Adipose tissue (tissue), 3 donors: Measurements from ENCODE around the gene ATAD3A. TPM values are rescaled to one million over a fixed set of nuclear protein-coding genes. Genes with fewer than 3 reads are reported as not detected.
"Not testable (repeated sequence)": the region's sequence is repeated elsewhere in the genome, so short reads cannot be mapped to it uniquely, and the experiment has no call there.

Experiments used
- H3K27ac ChIP-seq: one replicate; pipeline ENCODE4 v1.5.1; 2013; ENCODE audit warnings: low read depth, low read length
- WGBS, 3 donors: extraction: QIAGEN DNeasy Blood & Tissue Kit; methylation state at CpG; one replicate each; pipeline ENCODE4 v1.1.7; 2013; 5-methylcytosine and 5-hydroxymethylcytosine counted together
- polyA plus RNA-seq, 3 donors: library from polyadenylated mRNA; stranded (reverse); fragments of 200-250 nt; gene quantifications; one replicate each; pipeline ENCODE4 v1.2.3, GENCODE V29; 2013
- donor health status: healthy with polysubstance abuse.
- donor health status: Bipolar disorder and iron deficiency.
- donor health status: healthy.

Gene ATAD3A
- polyA plus RNA-seq, 3 donors: 12.9 to 23.1 (median 14.2) TPM

DNA sequence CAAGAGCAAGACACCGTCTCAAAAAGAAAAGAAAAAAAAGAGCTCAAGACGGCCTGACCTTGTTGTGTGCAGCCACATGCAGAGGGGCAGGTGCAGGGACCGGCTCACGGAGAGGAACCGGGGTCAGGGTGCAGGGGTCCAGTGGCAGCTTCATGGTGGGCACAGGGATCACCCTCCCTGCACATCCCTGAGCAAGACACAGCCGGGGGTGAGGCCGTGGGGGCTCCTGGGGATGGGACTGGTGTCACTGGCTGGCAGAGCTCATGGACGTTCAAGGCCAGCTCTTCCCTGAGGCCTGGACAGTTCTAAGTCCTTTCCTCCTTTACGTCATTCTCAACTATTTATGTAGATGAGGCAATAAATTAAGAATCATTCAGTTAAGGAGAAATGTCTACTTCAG, 35.0 kb downstream of the ATAD3A start:
- no peak overlapping the region for H3K27ac ChIP-seq
- WGBS, 3 donors: 83 to 92% (median 89%) methylated on average over 9 of the region's 9 CpGs

DNA sequence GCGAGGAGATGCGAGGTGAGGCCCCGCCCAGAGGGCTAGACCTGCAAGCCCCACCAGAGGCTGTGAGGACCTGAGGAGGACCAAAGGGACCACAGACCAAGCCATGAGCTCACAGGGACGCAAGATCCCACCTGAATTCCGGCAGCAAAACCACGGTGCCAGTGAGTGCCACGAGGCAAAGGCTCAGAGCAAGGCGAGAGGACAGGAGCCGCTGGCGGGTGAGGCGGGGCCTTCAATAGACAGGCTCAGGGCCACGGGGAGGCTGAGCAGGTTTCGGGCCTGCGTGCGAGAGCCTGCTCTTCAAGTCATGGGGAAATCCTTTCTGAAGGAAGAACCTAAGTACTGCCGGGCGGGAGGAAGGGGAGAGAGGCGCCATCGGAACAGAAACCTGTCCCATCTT, 35.5 kb downstream of the ATAD3A start:
- WGBS, 3 donors: 91 to 95% (median 94%) methylated on average over 18 to 19 of the region's 19 CpGs
- no peak overlapping the region for H3K27ac ChIP-seq

DNA sequence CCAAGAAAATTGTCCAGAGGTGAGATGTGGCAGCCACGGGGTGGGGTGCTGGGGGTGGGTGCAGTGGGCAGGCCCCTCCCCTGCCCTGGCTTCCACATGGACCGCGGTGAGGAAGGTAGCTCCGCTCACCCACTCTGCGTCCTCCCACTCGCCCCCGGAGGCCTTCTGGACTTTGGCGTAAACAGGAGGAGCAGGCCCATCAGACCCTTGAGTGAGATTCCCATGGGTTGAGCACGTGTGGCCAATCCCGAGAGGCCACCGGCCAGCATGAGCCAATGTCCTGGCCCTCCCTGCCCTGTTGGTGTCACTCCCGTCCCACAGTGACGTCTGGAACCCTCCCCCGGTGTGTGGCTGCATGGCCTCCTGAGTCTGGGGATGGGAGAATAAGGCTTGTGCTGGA, 36.6 kb downstream of the ATAD3A start:
- no peak overlapping the region for H3K27ac ChIP-seq
- WGBS, 3 donors: 67 to 85% (median 77%) methylated on average over 14 of the region's 14 CpGs

DNA sequence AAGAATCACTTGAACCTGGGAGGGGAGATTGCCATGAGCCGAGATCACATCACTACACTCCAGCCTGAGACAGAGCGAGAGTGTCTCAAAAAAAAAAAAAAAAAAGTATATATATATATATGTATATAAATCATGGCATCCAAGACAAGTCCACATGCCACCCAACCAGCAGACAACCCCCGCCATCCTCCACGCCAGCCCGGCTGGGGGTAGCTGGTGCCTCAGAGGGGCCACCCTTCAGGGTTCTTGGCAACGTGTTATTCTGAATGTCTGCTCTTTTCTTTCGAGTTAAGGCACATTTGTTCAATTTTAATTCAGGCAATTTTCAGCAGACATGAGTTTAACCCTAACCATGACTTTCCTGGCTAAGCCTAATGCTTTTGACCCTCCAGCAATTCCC, 38.1 kb downstream of the ATAD3A start:
- H3K27ac ChIP-seq: no peak overlapping the region
- WGBS, 3 donors: 77 to 86% (median 84%) methylated on average over 7 of the region's 7 CpGs

DNA sequence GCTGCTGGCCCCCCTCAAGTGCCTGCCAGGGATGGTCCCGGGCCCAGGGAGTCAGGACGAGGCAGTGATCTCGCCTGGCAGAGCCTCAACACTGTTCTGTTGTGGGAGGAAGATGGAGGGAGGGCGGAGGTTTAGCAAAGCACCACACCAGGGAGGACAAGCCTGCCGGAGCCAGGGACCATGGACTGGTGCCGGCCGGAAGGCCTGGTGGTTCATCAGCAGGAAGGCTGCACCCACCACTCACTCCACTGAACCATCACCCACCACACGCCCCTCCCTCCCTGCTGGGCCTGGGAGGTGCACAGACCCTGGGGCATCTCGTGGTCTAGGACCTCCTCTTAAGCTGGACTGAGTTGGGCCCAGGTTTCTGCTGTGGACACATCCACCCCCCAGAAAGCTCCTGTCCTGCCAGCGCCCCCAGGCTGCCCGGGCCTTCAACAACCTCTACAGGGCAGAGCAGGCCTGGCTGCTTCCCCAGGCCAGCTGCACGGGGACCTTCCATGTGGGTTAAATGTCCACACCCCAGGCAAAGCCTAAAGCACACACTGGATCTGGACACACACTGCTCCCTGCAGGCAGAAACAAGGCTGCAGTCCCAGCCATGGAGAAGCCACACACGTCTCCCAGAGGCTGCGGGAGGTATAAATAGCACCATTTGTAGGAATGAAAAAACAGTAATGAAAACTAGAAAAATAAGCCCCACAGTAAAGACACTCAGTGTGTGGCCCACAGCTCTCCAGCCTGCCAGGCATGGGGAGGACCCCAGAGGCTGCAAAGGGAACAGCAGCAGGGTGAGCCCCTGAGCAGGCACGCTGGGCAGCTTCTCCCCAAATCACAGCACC, 38.9 kb downstream of the ATAD3A start:
- WGBS, 3 donors: 51 to 70% (median 59%) methylated on average over 15 of the region's 15 CpGs
- H3K27ac ChIP-seq: no peak overlapping the region

DNA sequence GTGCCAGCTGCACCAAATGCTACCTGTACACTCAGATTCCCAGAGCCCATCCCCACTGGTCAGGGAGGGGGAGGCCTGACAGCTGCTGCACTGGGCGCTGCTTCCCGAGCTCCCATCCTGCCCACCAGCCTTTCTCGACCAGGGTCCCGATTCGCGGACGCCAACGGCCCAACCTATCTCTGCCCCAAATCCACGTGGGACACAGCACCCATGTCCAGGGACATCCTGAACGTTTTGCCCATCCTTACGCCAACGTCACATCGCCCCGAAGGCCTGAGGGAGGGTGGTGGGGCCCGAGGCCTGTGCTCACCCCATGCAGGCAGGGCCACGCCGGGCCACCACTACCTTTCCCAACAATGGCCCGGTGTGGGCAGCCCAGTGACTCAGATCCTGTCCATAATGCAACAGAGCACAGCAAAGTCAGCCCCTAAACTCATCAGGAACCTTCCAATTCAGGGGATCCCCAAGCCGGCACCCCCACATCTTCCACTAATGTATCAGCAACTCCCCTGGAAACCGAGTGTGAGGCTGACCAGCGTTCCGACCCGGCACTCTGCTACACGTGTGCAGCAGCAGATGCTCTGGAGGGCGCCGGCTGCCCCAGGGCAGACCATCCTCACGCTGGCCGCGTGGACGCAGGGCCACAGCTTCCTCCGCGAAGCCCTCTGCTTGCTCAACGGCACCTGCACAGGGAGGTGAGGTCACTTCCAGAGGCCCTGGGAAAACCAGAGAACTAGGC, 39.7 kb downstream of the ATAD3A start:
- H3K27ac ChIP-seq: no peak overlapping the region
- WGBS, 3 donors: 70 to 88% (median 88%) methylated on average over 30 to 33 of the region's 33 CpGs

DNA sequence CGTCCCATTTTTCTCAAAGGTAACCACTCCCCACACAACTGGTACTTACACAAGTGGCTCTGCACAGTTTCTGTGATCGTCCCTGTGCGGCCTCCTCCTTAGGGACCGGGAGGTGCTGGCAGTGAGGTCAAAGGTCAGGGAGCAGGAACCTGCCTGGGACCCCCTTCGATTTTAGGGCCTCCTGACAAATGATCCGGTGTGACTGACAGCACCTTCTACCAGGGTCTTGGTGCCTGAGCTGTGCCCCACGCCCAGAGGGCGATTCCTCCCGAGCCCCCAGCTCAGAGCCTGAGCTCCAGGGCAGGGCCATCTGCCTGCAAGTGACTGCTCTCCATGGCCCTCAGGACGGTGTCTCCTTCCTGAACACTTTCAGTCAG, 40.3 kb downstream of the ATAD3A start:
- 66 to 86% (median 80%) methylated on average over 9 to 10 of the region's 10 CpGs for WGBS, 3 donors
- no peak overlapping the region for H3K27ac ChIP-seq

DNA sequence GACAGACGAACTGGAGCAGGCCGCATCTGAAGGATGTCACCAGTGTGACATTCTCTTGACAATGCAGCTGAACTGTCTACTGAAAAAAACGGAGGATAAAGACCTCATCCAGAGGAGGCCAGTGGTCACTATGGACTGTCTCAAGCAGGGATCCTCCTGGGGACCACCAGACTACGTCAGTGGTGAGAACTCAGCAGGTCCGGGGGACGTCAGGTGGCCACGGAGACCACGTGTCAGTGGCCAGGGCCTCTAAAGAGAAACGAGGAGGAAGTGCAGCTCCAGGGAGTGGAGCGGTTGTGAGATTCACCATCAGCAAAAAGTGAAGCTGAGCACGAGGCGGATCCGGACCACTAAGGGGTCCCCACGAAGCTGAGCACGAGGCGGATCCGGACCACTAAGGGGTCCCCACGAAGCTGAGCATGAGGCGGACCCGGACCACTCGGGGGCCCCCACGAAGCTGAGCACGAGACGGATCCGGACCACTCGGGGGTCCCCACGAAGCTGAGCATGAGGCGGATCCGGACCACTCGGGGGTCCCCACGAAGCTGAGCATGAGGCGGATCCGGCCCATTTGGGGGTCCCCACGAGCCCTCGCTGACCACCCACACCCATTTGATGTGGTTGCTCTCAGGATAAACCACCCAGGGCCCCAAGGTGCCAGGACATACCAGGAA, 42.0 kb downstream of the ATAD3A start:
- 86 to 91% (median 89%) methylated on average over 34 to 35 of the region's 35 CpGs for WGBS, 3 donors

DNA sequence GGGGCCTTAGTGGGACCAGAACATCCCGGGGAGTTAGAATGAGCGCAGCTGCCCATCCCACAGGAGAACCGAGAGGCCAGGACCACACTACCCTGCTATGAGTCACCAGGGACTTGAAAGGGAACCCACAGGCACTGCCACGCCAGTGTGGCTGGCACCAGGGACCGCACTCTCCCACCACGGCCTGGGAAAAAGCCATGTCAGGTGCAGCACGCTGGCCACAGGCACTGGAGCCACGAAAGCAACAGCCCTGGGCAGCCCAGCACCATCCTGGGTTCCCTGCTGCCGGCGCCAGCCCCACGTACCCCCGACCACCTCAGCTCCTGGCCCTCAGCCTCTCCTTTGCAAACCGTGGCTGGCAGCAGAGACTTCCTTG, 42.6 kb downstream of the ATAD3A start:
- no peak overlapping the region for H3K27ac ChIP-seq
- WGBS, 3 donors: 67 to 85% (median 80%) methylated on average over 12 to 13 of the region's 13 CpGs

More for the DNA sequence above, 42.0 kb downstream of the ATAD3A start:
- no peak overlapping the region for H3K27ac ChIP-seq

DNA sequence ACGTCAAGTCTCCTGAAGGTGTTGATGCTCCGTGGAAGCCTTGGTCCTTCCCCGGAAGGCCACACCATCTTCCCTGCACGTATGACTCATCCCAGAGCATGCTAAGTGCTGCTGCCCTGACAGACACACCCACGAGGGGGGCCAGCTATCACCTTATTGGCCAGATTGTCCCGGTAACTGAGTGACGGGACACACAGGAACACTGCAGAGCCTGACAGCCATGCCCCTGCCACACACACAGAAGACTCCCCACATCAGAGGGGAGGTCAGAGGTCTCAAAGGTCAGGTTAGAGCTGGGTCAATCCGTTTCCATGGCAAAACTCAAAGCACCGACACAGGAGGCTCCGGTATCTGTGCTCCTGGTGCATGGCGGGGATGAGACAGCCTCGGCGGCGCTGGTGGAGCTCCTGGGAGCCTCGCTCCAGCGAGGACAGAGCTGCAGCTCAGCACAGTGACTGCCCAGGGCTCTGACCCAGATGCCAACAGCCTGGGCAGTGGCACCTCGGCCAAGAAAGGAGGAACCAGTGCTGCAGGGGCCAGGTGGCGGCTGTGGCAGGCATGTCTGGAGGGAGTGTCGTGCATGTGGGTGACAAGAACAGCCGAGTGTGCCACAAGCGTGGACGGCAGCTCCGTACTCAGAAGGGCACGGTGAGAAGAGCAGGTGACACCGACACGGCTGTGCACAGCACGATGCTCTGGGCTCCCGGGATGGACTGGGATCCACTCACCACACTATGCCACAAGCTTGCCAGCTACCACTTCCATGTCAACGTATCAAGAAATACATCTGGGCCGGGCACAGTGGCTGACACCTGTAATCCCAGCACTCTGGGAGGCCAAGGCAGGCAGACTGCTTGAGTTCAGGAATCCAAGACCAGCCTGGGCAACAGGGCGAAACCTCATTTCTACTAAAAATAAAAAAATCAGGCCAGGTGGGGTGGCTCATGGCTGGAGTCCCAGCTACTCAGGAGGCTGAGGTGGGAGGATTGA, 43.3 kb downstream of the ATAD3A start:
- 74 to 78% (median 75%) methylated on average over 31 of the region's 31 CpGs for WGBS, 3 donors
- H3K27ac ChIP-seq: no peak overlapping the region

DNA sequence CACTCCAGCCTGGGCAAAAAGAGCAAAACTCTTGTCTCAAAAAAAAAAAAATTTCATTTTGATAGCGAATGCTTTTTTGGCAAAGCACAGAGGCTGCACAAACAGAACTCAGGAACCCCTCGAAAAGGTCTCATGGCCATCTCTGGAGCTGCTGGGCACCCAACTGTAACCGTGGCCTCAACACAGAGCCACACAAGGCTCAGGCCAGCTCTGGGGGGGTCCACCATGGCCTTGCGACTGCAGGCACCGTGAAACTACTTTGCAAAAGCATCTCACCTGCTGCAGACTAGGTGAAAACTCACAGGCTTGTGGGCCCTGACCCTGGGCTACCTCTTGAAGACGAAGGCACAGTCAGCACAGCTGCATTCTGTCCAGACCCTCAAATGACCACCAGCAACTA, 44.5 kb downstream of the ATAD3A start:
- H3K27ac ChIP-seq: no peak overlapping the region
- WGBS, 3 donors: 85 to 94% (median 88%) methylated on average over 6 of the region's 6 CpGs

DNA sequence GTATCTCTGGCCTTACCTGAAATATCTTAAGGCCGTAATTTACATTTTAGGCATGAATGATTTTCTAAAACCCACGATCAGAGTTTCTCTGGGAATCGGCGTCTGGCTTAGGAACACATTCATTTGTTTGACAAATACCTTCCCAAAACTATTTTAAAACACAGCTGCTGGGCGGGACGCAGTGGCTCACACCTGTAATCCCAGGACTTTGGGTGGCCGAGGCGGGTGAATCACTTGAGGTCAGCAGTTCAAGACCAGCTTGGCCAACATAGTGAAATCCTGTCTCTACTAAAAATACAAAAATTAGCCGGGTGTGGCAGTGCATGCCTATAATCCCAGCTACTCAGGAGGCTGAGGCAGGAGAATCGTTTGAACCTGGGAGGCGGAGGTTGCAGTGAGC, 45.0 kb downstream of the ATAD3A start:
- not testable (repeated sequence) for H3K27ac ChIP-seq
- whole genome bisulfite sequencing, 3 donors: 90 to 95% (median 94%) methylated on average over 11 of the region's 11 CpGs

DNA sequence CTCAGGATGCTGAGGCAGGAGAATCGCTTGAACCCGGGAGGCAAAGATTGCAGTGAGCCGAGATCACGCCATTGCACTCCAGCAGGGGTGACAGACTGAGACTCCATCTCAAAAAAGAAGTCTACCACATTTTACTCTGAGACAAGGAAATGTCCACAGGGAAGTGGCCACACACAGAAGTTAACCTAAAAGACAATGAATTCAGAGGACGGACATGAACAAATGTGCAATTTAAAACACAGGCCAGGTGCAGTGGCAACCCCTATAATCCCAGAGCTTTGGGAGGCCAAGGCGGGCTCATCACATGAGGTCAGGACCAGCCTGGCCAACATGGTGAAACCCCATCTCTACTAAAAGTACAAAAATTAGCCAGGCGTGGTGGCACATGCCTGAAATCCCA, 45.7 kb downstream of the ATAD3A start:
- 94 to 95% (median 94%) methylated on average over 7 of the region's 7 CpGs for WGBS, 3 donors
- not testable (repeated sequence) for H3K27ac ChIP-seq

DNA sequence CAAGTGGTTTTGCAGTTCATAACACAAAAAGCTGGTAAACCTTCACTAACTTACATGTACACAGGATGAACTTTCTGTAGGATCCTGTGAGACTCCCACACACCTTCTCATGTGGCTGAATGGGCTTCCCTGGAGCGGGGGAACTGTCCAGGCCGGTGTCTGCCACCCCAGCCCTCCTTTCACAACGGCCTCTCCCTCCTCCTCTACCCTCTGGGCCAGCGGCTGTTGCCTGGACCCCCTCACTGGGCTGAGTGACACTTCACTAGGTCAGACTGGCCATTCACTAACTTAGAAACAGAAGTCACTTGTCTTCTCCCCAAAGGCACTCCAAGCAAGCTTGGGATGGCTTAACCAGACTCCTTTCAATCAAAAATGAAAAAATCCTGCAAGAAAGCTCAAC, 46.6 kb downstream of the ATAD3A start:
- H3K27ac ChIP-seq: no peak overlapping the region
- WGBS, 3 donors: 61 to 71% (median 65%) methylated on average over 4 of the region's 4 CpGs

DNA sequence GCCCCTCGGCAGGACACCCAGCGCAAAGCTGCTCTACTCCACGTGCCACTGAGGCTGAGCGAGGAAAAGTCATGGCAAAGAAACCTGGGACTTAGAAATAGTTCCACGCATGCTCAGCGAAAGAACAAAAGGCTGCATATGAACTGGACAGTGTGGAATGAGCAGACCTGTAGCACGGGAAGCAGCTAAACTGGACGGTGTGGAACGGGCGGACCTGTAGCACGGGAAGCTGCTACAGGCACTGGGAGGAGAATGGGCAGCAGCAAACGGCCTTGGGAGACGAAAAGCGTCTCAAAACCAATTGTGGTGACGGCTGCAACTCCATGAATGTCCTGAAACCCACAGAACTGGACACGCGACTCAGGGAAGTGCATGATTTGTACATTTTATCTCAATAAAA, 47.1 kb downstream of the ATAD3A start:
- no peak overlapping the region for H3K27ac ChIP-seq
- whole genome bisulfite sequencing, 3 donors: 54 to 84% (median 82%) methylated on average over 17 of the region's 17 CpGs

DNA sequence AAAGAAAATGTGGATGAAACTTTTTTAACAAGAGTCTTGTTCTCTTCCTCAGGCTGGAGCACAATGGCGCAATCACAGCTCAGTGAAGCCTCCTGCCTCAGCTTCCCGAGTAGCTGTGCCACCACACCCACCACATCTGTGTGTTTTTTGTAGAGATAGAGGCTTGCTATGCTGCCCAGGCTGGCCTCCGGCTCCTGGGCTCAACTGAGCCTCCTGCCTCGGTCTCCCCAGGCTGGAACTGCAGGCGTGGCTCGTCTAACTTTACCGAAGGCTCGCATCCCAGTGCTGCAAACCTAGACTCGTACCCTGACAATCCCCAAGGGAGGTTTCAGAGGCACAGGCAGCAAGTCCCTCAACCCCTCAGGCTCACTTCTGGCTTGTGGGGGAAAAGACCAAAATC, 48.2 kb downstream of the ATAD3A start:
- H3K27ac ChIP-seq: no peak overlapping the region
- 88 to 93% (median 88%) methylated on average over 9 of the region's 9 CpGs for WGBS, 3 donors

DNA sequence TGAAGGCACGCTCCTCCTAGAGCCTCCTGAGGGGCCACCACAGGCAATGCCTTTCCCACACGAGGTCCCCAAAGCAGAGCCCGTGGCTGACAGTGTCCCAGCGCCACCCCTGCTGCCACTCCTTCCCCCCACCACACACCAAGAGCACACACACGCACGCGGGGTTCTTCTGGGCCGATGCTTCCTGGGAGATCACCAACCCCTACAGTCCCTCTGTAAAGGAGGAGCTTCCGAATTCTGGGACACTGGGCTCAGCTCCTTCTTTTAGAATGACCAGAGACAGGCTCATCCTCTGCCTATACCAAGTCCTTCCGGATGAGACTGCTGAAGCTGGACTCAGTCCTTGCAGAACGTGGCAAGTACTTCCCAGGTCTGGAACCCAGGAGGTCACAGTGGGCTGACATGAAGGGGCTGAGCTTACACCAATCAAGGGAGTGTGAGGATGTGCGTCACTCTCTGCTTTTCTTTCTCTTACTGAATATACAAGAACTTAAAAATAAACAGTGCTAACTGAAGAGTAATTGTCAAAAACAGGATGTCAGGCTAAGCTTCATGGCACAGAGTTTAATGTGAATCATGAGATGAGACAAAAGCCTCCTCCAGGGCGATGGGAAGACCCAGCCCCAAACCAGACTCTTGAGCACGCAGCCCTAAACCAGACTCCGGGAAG, 50.0 kb downstream of the ATAD3A start:
- WGBS, 3 donors: 86 to 94% (median 93%) methylated on average over 15 of the region's 15 CpGs

More for the DNA sequence above, 50.0 kb downstream of the ATAD3A start:
- H3K27ac ChIP-seq: no peak overlapping the region
